NCI-H1436 (cell line): ENCODE results near the gene UBASH3B.

ENCODE experiments used
- DNase-seq: peaks from one replicate; lab custom pipeline; 2025; lab: John Stamatoyannopoulos, UW

Gene UBASH3B

DNA sequence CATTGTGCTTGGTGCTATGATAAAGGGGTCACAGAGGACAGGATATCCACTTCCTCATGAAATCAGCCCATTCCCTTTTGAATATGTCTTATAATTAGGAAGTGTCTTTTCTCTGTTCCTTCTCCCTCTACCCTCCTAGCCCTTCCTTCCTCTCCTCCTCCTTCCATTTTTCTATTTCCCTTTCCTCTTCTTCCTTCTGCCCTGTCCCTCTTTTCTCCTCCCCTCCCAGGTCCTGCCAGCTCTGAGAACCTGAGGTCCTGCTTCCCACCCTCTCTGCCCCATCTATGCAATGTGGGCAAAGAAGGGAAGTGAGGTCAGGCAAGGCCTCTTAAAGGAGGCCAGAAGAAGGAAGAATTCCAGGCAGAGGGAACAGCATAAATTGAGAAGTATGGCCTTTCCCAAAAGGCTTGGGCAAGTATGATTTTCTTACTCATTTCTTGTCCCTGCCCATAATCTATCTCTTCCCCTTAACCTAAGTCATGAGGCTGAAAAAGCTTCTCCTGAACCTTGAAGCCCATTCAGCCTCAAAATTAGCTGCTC is 7.7 kb upstream of the UBASH3B start:
- DNase-seq: no peak

DNA sequence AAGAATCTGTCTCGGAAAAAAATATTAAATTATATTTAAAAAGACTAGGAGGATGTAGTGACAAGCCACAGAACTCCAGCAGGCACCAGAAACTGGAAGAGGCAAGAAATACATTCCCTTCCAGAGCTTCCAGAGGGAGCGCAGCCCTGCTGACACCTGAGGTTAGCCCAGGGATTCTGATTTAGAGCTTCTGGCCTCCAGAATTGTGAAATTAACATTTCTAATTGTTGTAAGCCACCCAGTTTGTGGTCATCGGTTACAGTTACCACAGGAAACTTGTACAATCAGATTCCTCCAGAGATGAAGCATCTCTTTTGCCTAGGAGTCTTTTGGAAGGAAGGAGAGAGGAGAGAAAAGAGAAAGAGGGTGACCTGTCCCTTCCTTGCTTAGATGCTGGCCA is 6.4 kb upstream of the UBASH3B start:
- no peak for DNase-seq

DNA sequence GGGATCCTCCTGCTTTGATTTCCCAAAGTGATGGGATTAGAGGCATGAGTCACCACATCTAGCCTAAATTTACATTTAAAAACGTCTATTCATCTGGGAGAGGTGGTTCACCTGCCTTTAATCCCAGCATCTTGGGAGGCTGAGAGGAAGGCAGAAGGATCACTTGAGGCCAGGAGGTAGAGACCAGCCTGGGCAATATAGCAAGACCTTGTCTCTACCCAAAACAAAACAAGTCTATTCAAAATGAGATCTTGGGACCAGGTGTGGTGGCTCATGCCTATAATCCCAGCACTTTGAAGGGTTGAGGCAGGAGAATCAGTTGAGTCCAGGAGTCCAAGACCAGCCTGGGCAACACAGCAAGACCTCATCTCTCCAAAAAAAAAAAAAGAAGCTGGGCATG is 4.9 kb upstream of the UBASH3B start:
- no peak for DNase-seq

DNA sequence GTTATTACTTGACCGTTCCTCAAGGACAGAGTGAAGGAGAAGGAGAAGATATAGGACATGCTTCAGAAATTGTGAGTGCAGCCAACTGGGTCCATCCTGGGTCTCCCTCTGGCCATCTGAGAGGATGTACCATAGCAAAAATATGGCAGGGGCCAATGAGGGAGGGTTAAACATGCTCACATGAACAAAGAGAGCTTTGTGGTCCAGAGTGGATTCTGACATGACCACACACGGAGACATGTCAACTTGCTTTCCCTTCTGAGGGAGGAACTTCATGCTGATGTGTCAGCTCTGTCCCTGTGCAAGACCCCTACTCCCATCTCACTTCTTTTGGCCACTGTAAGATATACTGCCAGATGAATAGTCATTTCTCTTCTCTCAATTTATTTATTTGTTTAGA is 3.0 kb upstream of the UBASH3B start:
- DNase-seq: no peak

DNA sequence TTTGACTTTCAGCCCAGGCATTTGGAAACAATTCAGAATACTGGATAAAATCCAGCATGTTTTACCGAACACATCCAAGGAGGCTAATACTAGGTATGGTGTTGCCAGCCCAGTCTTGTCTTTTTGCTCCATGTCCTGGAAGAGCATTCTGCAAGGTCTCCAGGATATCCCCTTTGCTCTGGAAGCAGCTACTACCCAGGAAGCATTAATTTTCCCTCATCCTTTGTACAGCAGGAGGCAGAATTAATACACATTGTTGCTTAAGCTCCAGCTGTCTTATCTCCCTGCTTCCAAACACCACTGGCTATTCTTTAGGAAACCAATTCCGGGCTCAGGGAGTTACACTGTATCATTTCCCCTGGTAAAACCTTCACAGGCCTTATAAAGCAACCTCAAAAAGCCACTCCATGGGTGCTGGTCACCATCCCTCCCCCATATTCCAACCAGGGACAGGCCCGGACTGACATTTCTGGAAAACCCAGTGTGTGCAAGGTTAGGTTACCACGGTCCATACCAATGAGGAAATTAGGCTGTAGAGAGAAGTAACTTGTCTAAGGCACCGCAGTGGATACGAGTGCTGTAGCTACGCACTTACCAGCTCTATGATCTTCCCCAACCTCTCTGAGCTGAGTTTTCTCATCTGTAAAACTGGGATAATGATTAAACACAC is 1.5 kb upstream of the UBASH3B start:
- no peak for DNase-seq

DNA sequence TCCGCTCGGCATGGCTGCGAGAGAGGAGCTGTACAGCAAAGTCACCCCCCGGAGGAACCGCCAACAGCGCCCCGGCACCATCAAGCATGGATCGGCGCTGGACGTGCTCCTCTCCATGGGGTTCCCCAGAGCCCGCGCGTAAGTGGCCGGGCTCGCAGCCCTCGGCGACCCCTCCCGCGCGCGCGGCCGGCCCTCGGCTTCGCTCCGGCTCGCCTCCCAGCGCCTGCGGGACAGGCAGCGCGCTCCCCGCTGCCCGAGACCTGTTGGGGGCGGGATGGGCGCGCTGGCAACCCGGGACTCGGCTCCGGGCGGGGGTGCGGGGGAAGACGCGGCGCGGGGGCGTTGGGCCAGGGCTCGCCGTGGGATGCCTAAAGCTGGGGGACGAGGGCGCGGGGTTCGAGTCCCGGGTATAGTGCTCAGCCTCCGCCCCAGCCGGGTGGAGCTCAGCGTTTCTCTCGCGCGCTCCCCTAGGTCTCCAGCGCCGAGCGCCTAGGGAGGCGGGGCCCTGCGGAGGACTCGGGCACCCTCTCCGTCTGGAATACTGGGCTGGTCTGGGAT is 630 bp downstream of the UBASH3B start:
- no peak for DNase-seq

DNA sequence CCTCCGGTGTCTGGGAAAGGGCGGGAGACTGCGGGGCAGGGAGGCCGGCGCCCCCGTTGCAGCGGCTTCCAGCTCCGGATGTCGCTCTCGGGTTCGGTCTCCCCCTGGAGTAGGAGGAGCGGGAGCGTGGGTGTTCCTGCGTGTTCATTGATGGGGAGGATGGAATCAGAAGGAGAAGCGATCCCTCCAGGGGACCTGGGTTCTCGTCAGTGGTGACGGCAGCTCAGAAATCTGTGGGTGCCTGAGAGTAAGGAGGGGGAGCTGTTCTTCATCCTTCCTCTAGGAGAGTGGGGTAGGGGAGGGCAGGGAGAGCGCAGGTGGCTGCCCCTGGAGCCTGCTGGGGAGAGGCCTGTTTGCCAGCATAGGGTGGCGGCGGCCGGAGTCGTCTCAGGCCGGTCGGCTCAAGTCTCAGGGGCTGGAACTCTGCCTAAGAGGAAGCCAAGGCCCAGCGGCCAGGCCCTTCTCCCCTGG is 1.1 kb downstream of the UBASH3B start:
- no peak for DNase-seq

DNA sequence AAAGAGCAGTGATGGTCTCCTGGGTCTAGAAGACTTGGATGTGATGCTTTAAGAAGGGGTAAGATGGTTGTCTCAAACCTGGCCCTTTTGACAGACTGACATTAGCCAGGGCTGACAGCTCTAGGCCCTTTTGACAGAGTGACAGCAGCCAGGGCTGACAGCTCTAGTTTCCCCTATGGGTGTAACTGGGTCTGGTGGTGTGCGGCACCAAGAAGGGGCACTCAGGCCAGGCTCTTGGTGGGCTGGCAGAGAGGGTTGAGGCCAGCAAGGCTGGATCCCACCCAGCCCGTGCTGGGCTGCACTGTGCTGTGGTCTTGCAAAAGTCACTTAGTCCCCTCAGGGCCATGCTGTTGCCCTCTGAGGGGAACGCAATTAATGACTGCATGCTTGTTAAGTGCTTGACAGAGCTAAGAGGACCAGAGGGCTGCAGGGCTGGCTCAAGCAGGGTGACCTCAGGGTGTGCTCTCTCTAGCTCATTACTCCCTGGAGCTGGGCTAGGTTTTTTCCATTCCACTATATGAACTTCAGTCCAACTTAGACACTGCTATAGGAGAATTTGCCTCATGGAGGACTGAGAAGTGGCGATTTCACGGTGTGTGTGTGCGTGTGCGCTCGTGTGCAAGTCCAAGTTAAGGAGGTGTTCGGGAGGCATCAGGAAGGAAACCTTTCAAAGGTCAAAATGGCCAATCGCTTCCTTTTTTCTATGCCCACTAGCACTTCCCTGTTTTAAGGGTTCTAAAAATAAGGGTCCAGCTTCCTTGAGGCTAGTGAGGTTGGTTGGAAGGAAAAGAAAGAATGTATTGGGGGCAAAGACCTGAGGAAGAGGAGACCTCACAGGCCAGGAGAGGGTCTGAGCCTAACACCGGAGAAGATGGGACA is 4.4 kb downstream of the UBASH3B start:
- no peak for DNase-seq

DNA sequence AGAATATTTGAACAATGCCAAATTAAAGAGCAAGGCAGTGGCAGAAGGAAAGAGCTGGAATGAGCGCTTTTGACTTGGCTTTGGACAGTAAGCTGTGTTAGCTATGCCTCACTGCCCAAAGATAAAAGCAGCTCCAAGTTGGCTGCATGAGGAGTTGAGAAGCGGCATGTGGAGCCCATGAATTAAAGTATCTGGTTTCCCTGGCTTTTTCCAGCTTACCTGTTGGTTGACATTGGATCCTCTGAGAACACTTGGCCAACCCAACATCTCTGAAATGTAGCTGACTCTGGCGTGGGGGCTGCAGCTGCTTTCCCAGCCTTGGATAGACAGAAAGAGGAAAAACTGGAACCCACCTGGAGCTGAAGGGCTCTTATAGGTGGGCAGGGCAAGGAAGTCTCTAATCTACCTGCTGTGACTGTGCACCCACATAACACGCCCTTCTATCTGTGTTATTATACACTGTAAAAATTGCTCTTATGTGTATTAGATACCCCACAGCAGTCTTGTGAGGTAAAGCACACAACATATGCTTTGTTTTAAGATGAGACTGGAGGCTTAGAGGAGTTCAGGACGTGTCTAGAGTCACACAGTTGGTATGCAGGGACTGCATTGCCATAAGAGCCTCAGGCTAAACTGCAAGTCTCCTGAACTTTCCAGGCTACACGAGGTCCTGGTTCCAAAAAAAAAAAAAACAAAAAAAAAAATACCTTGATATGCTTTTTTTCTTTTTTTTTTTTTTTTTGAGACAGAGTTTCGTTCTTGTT is 5.8 kb downstream of the UBASH3B start:
- DNase-seq: no peak

DNA sequence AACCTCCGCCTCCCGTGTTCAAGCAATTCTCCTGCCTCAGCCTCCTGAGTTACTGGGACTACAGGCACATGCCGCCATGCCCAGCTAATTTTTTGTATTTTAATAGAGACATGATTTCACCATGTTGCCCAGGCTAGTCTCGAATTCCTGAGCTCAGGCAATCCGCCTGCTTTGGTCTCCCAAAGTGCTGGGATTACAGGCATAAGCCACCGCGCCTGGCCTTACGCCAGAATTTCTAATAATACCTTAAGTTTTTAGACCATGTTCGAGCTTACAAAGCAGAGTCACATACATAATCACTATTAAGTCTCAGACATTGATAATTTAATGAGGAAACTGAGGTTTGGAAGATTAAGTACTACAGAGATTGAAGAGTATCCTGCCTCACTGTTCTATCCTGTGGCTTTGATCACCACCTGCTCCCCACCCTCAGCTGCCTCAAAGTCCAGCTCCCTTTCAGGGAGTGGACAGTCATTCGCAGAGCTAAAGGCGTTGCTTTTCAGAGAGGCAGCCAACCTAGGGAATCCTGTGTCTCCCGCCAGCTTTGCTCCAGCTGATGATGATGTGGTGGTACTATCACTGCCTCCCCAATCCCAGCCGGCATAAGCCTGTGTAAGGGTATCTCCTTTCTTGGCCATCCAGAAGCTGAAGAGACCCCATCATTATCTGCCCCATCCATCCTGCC is 7.7 kb downstream of the UBASH3B start:
- no peak for DNase-seq

DNA sequence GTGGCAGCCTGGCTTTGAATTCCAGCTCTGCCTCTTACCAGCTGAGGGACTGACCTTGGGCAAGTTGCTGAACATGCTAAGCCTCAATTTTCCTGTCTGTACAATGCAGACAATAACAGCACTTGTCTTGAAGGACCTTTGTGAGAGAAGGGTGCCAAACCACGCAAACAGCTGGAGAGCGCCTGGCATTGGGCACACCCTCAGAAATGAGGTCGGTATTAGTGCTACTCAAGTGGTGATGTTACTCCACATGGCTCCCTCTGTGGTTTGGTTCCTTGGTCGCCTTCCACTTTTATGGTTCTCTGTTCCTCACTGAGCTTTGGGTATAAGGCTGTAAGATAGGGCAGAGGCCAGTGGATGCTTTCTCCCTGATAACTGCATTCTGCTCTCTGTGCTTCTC is 8.2 kb downstream of the UBASH3B start:
- DNase-seq: no peak

DNA sequence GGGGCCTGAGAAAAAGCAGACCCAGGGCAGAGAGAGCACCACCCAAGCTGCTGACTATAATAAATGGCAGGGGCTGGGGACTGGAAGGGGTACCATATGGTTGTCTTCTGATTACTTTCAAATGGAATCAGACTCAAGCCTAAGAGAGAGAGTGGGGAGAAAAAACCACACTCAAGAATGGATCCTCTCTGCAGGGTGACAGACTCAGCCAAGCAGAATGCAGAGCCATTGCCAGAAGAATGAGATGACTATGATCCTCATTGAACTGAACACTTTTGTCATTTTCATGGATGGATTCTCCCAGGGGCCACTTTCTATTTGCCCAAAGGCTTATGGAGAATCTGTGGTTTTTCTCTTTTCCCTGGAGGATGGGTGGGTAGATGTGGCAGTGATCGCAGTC is 8.7 kb downstream of the UBASH3B start:
- DNase-seq: no peak

DNA sequence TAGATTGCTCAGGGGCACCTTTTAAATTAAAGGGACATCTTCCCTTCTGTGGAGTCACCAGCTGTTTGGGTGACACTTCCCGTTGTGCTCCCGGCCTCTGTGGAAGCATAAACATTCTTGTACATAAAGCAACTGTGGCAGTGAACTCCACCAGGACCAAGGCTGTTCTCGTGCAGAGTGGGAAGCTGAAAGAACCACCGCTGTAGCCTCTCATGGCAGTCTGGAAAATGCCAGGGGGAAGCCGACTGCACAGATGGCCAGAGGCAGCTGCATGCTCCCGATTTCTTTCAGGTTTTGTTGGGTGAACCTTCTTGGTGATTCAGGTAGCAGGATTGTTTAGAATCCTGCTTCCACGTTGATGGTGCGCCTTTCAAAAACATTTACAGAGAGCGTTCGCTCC is 10.3 kb downstream of the UBASH3B start:
- no peak for DNase-seq

DNA sequence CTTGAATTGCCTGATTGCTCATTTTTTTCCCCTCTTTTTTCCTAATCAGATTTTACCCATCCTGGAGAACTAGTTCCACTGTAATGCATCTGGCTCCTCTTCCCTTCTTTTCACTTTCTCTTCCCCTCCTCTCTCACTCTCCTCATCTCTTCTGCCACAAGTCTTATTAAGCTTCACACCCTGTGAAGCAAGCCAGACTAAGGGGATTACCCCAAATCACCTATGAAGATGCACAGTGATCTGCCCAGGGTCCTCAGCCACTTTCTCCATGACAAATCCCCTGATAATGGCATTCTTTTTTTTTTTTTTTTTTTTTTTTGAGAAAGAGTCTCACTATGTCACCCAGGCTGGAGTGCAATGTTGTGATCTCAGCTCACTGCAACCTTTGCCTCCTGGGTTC is 11.2 kb downstream of the UBASH3B start:
- DNase-seq: no peak

DNA sequence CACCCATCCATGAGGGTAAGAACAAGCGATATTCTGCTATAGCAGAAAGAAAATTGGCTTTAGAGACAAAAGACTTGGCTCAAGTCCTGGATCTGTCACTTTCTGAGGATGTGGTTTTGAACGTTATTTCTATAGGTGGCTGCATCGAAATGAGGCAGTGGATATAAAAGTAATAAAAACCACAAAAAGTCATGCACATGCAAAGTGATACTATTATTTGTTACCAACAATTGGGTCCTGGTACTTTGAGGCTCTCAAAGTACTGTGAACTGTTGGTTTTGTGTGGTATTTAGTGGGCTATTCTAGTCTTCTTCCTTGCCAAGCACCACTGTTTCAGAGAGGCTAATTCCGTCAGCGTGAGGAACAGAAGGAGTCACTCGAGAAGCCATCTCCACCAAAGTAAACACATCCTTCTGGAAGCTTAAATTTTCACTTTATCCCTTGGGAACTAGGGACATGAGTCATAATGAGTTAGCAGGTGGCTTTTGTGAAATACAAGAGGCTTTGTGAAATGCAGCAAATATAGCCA is 13.1 kb downstream of the UBASH3B start:
- DNase-seq: no peak

DNA sequence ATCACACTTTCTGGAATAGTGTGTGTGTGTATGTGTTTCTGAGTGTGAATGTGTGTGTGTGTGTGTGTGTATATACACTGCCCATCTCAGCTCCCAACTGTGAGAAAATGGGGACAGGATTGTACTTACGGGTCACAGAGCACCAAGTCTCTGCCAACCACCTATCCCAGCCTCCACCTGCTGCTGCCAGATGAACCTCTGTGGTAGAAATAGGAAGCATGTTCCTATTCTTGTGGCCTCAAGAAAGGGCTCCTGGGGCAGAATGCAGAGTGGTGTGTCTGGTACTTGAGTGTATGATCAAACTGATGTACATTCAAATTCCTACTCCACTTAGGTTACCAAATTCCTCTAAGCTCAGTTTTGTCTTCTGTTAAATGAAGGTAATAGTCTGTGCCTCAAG is 14.6 kb downstream of the UBASH3B start:
- DNase-seq: no peak

DNA sequence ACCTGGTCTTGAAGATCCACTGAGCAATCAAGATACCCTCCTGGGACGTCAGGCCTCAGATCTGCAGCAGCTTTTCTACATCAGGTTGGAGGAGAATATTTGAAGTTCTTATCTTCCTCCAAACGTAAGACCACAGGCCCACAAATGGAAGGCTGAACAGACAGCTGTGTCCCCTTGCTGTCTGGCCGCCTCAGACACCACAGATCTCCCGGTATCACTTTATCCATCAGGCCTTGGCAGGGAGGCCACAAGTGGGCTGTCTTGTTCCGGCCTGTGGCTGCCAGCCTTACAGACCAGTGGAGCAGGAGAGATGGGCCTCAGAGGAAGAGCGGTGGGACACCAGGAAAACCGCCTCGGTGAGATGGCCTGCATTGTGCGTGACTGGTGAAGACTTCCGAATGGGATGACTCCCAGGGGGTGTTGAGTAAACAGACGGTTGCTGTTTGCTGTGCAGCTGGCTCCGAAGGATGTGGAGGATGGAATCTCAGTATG is 15.9 kb downstream of the UBASH3B start:
- no peak for DNase-seq

DNA sequence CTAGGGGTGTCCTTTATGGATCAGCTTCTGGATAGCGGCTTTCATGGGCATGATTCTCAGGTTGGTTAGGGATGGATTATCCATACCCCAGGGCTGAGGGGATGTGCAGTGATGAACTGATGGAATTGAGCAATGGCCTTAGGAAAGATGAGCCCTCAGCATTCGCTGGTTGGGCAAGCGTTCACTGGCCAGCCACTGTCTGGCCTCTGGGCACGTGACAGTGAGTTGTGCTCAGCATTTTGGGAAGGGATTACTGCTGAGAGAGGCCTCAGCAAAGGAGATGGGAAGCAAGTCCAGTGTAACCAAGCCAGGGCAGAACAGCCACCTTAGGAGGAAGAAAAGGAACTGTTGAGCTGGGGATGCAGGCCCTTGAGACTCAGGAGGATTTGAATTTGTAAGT is 17.4 kb downstream of the UBASH3B start:
- no peak for DNase-seq

DNA sequence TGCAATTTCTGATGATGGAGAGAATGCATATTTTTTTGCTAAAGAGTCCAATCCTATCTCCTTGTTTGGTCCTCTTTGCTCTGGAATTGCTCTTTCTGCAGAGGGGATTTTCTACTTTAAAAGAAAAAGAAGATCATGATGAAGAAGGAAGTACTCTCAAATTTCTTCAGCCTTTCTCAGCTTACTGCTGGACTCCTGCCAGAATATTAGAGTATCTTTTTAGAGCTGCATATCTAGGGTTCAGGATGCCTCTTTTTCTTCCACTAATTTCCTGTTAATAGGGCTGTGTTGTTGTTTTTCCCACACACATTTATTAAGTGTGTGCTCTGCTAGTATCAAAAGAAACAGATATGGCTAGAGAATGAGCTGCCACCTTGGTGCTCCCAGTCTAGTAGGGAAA is 18.2 kb downstream of the UBASH3B start:
- no peak for DNase-seq

DNA sequence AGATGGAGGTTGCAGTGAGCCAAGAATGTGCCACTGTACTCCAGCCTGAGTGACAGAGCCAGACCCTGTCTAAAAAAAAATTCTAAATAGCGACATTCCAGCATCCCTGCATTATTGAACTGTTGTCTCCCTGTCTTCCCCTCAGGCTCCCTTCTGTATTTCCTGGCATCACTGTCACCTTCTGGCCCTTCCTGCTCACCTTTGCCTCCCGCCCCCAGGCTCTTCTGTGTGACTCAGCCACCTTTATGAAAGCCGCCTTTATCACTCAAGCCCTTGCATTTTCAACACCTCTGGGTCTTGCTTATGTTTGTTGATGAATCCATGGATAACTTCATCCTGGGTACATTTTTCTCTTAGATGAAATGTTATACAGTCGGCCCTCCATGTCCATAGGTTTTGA is 21.1 kb downstream of the UBASH3B start:
- no peak for DNase-seq

DNA sequence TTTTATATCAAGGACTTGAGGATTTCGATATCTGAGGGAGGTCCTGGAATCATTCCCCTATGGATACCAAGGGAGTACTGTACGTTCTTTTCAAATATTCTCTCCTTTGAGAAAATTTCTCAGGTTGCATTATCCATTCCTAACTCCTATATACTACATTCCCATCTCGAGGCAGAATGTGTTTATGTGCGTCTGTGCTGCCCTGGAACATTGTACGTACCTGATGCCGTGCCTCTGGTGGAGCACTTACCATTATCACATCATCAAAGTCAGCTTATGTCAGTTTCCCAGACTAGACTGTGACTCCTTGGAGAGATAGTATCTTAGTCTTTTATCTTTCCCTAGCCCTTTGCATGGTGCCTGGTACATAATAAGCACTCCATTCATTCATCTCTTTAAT is 21.7 kb downstream of the UBASH3B start:
- no peak for DNase-seq
